ENCODE results near the gene STYX. TPM values are rescaled to one million over a fixed set of nuclear protein-coding genes. Genes with fewer than 3 reads are reported as not detected.

Gene STYX
- total RNA-seq, 1 experiment from 2014 or later = 16.3 TPM

- TF ChIP-seq EZH2phosphoT487 (IDR thresholded peaks at IDR 0.05; ENCODE audit: borderline replicate concordance) (no peak), MAX (IDR thresholded peaks at IDR 0.05) (no peak), YY1 (IDR thresholded peaks at IDR 0.05; ENCODE audit: extremely low read depth, insufficient replicate concordance, low read depth, low read length) (no peak), SRF (IDR thresholded peaks at IDR 0.05; ENCODE audit: low read depth) (no peak), CBX3 (IDR thresholded peaks at IDR 0.05; ENCODE audit: low read depth) (no peak), EZH2 (IDR thresholded peaks at IDR 0.05) (no peak), SIN3A (IDR thresholded peaks at IDR 0.05; ENCODE audit: low read depth) (no peak)
Observed at GRCh38 chr14:52801014-52801712, 71.2 kb downstream of the STYX start (continued).

GRCh38 chr14:52802597-52802996, 72.6 kb downstream of the STYX start:
- H3K79me2 ChIP-seq (ENCODE audit: insufficient read depth, low read length) = no peaks in the 10 kb centered on the region
- H3K4me3 ChIP-seq (replicated peaks in 1 of 2; ENCODE audit: low read depth in 1 of 2, low read length in 2 of 2) = no peak overlapping the region
- H2AFZ ChIP-seq (ENCODE audit: low read depth, low read length, poor library complexity, severe bottlenecking) = no peak overlapping the region
- ChIA-PET POLR2A (no interaction called here), RAD21 (ENCODE audit: low non-redundant PET in 1 of 2, low total read pairs in 2 of 2, uncharacterized antibody in 2 of 2, unreplicated experiment in 2 of 2) (no interaction called here), CTCF (no interaction called here)
- H3K9ac ChIP-seq (ENCODE audit: low read length) = no peak overlapping the region
- no peak overlapping the region for H3K4me2 ChIP-seq (ENCODE audit: low read length)
- no peaks in the 10 kb centered on the region for H3K9me3 ChIP-seq (ENCODE audit: control insufficient read depth in 1 of 2, insufficient read depth in 1 of 2, low read depth in 1 of 2, low read length in 2 of 2)
- ATAC-seq = no peak
- no peaks in the 10 kb centered on the region for H3K4me1 ChIP-seq (ENCODE audit: control insufficient read depth in 1 of 2, insufficient read depth in 2 of 2, low read length in 2 of 2)
- no peaks in the 10 kb centered on the region for H3K9me2 ChIP-seq (ENCODE audit: insufficient read depth)
- H4K20me1 ChIP-seq (ENCODE audit: insufficient read depth) = no peaks in the 10 kb centered on the region
- DNase-seq (ENCODE audit: low read depth, low spot score) = no peak
- H3K36me3 ChIP-seq (ENCODE audit: control insufficient read depth in 1 of 2, insufficient read depth in 2 of 2, low read length in 2 of 2) = no peaks in the 10 kb centered on the region
- intact Hi-C loops (cut with micrococcal nuclease) = no loop called here
- H3K27ac ChIP-seq (ENCODE audit: low read depth, low read length) = no peak overlapping the region
- BruUV-seq (replicated peaks) = no TSS peak
- H3K27me3 ChIP-seq (ENCODE audit: insufficient read depth, low read length) = no peaks in the 10 kb centered on the region
- TF ChIP-seq POLR2AphosphoS5 (IDR thresholded peaks at IDR 0.05; ENCODE audit: low read depth, low read length) = no peak
- TF ChIP-seq SRF (IDR thresholded peaks at IDR 0.05; ENCODE audit: low read depth) = no peak
- no peak for TF ChIP-seq SP1 (IDR thresholded peaks at IDR 0.05; ENCODE audit: low read depth)
- no peak for TF ChIP-seq RAD21 (IDR thresholded peaks at IDR 0.05; ENCODE audit: low read depth)
- no peak for TF ChIP-seq POLR2A (IDR thresholded peaks at IDR 0.05; ENCODE audit: borderline replicate concordance, extremely low read depth, insufficient read depth, insufficient read length)
- no peak for TF ChIP-seq EZH2 (IDR thresholded peaks at IDR 0.05)
- TF ChIP-seq FOSL1 (IDR thresholded peaks at IDR 0.05; ENCODE audit: low read depth) = no peak
- no peak for TF ChIP-seq ZBTB33 (IDR thresholded peaks at IDR 0.05; ENCODE audit: extremely low read depth, insufficient replicate concordance, low read length)
- no peak for TF ChIP-seq CTCF (IDR thresholded peaks at IDR 0.05 in 2 of 3, conservative IDR thresholded peaks at IDR 0.05 in 1 of 3; ENCODE audit: borderline replicate concordance in 1 of 3, insufficient read depth in 1 of 3, low read depth in 2 of 3, low read length in 2 of 3)
- TF ChIP-seq REST (IDR thresholded peaks at IDR 0.05; ENCODE audit: low read depth) = no peak
- TF ChIP-seq YY1 (IDR thresholded peaks at IDR 0.05; ENCODE audit: extremely low read depth, insufficient replicate concordance, low read depth, low read length) = no peak
- TF ChIP-seq ATF3 (IDR thresholded peaks at IDR 0.05) = no peak
- TF ChIP-seq TCF7L2 (IDR thresholded peaks at IDR 0.05; ENCODE audit: borderline replicate concordance, extremely low read depth, insufficient read depth, insufficient read length) = no peak
- TF ChIP-seq SIN3A (IDR thresholded peaks at IDR 0.05; ENCODE audit: low read depth) = no peak
